Fibroblast of the aortic adventitia (primary cell): ENCODE data around the gene COG4. TPM values are rescaled to one million over a fixed set of nuclear protein-coding genes. Genes with fewer than 3 reads are reported as not detected.

Experiments
- DNase-seq: peaks from one replicate; pipeline ENCODE4 v3.0.0-alpha.2; 2010; ENCODE audit warnings: low read depth
- H3K4me3 ChIP-seq: 2 replicates; pipeline ENCODE4 v1.5.1; 2011; ENCODE audit warnings: low read depth, mild to moderate bottlenecking, control low read depth, low read length, moderate library complexity
- total RNA-seq: library from RNA; depleted of rRNA; stranded (reverse); fragments of >200 nt; gene quantifications from 2 replicates; pipeline ENCODE4 v1.2.3, GENCODE V29; 2012; ENCODE audit warnings: low replicate concordance
- TF ChIP-seq, protein P1 (sequence below): IDR thresholded peaks from 2 replicates; pipeline ENCODE4 v1.5.1; 2011; ENCODE audit warnings: mild to moderate bottlenecking, low read length, control low read depth, inconsistent platforms; ENCODE audit not compliant: insufficient read depth

COG4 gene
- total RNA-seq, 1 donor: 59.9 TPM

DNA sequence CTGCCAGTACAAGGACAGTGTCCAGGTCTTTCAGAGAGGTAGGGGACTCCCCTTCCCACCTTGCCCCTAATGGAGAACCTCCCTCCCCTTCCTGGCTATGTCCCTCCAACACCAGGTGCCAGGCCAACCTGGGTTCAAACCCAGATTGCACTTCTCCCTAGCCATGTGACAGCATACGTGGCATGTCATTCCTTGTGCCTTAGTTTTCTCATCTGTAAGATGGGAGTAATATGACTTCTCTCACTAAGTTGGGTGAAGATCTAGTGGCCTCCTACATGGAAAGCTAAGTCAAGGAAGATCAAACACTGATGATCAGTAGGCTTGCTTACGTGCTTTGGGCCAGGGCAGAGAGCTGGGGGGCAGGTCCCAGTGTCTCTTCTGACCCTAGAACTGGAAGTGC lies 60.1 kb downstream of the COG4 start:
- DNase-seq: no peak
- no peak overlapping the region for H3K4me3 ChIP-seq
- TF ChIP-seq, protein P1, sequence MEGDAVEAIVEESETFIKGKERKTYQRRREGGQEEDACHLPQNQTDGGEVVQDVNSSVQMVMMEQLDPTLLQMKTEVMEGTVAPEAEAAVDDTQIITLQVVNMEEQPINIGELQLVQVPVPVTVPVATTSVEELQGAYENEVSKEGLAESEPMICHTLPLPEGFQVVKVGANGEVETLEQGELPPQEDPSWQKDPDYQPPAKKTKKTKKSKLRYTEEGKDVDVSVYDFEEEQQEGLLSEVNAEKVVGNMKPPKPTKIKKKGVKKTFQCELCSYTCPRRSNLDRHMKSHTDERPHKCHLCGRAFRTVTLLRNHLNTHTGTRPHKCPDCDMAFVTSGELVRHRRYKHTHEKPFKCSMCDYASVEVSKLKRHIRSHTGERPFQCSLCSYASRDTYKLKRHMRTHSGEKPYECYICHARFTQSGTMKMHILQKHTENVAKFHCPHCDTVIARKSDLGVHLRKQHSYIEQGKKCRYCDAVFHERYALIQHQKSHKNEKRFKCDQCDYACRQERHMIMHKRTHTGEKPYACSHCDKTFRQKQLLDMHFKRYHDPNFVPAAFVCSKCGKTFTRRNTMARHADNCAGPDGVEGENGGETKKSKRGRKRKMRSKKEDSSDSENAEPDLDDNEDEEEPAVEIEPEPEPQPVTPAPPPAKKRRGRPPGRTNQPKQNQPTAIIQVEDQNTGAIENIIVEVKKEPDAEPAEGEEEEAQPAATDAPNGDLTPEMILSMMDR: no peak

DNA sequence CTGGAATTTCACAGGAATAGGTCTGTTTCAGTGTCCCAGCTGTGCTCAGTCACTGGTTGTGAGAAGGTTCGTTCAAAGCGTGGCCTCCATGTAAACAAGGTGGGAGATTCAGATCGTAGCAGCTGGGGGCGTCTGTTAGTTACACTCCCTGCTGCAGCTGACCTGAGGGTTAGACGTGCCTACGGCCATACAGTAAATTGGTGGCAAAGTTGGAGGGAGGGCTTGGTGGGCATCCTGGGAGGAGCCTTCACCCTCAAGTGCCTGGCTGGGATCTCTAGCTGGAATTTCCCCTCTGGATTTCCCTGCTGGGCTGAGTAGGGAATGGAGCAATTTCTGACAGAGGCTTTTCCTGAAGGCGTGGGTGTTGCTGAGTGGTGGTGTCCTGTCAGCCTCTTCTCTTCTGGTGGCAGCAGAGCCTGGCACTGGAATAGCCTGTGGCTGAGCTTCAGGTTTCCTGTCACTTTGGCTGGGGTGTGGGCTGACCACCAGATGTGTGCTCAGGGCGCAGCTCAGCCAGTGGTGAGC lies 62.6 kb downstream of the COG4 start:
- DNase-seq: no peak
- TF ChIP-seq, protein P1: no peak
- no peak overlapping the region for H3K4me3 ChIP-seq

DNA sequence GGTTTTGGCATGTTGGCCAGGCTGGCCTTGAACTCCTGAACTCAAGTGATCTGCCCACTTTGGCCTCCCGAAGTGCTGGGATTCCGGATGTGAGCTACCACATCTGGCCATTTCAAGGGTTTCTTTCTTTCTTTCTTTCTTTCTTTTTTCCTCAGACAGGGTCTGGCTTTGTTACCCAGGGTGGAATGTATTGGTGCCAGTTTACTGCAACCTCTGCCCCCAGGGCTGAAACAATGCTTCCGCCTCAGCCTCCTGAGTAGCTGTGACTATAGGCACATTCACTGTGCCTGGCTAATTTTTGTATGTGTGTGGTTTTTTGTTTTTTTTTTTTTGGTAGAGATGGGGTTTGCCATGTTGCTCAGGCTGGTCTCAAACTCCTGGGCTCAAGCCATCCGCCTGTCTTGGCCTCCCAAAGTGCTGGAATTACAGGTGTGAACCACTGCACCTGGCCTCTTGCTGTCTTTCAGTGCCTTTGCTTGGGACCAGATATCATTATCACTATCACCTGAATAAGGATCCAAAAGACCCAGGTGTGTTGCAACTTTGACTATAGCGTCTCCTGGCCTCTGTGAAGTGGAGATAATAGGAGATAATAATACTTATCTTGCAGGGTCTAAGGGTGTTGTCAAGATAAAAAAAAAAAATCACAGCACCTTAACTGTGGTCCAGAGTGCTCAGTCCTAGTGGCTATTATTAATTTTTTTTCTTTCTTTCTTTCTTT lies 65.7 kb downstream of the COG4 start:
- DNase-seq: no peak
- no peak overlapping the region for H3K4me3 ChIP-seq
- TF ChIP-seq, protein P1: no peak

DNA sequence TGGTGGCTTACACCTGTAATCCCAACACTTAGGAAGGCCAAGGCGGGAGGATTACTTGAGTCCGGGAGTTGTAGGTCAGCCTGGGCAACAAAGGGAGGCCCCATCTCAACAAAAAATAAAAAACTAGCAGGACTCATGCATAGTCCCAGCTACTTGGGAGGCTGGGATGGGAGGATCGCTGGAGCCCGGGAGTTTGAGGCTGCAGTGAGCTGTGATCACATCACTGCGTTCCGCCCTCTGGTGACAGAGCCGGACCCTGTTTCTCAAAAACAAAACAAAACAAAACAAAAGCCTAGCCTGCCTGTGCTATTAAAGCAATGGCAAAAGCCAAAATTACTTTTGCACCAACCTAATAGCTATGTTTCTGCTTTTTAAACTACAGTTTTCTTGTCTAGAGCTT lies 67.4 kb downstream of the COG4 start:
- H3K4me3 ChIP-seq: no peak overlapping the region
- DNase-seq: no peak
- TF ChIP-seq, protein P1: no peak

DNA sequence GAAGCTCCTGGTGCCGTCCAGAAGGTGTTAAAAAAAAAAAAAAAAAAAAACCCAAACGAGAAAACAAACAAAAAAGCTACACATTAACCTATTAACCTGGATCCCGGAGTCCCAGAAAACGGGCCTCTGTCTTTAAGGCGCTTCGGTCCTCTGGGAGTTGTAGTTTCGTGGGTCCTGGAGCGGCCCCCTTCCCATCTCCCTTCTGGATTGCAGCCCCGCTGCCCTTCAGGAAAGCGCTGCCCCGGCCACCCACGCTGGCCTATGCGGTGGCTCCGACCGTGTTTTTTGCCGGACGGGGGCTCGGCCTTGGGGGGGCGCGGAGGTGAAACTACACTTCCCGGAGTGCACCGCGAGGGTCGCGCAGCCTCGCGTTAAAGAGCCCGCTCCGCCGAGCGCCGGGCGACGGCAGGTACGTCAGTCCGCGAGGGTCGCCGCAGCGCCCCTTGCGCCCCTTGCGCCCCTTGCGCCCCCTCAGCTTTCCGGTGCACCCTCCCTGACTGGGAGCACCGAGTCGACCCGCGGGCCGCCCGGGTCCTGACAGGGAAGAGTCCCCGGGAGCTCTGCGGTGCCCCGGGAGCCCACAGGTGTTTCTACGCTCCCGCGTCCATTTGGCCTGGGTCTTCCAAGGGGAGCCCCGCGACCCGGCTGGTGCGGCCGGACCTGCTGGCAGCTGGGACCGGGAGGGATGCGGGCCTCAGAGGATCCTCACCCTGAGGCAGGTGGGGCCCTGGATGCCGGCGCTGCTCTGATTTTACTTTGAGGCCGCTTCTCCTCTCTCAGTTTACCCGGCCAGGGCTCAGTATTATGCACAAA lies 68.9 kb downstream of the COG4 start, which contains the start of gene FCSK:
FCSK (plus strand) TSS at position 374 of the 813 bp plus-strand sequence. CDS start 8,596 bp downstream, outside the sequence.
- H3K4me3 ChIP-seq: peak within 1 kb of the TSS; percentile 80
- peak; percentile 72 for DNase-seq
- TF ChIP-seq, protein P1: no peak

DNA sequence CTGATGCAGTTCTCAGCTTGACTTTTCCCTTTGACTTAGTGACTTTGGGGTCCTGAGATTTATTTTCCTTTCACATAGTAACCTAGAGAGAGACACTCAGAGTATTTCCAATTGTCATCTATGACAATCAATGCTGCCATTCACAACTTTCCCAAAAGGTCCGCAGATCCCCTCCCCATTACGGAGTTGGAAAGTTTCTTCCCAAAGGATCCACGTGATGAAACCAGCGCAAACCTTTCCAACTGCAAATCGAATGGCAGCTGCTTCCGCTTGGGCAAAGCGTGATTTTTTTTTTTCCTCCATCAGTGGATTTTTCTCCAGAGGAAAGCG lies 69.5 kb downstream of the COG4 start:
- TF ChIP-seq, protein P1: no peak
- H3K4me3 ChIP-seq: peak overlapping the region; percentile 80
- DNase-seq: no peak
